Kidney epithelial cell (primary cell): Measurements from ENCODE around the gene SIPA1L3. TPM values are rescaled to one million over a fixed set of nuclear protein-coding genes. Genes with fewer than 3 reads are reported as not detected.

Experiments
- DNase-seq: peaks from one replicate; pipeline ENCODE4 v3.0.0-alpha.2; 2010; ENCODE audit warnings: low read depth
- H3K27me3 ChIP-seq: 2 replicates; pipeline ENCODE4 v1.6.0; 2011; ENCODE audit warnings: low read length; ENCODE audit not compliant: control insufficient read depth, insufficient read depth
- H3K36me3 ChIP-seq: 2 replicates; pipeline ENCODE4 v1.5.1; 2011; ENCODE audit warnings: low read length; ENCODE audit not compliant: control insufficient read depth, insufficient read depth
- H3K4me3 ChIP-seq: 2 replicates; pipeline ENCODE4 v1.5.1; 2011; ENCODE audit warnings: low read depth, mild to moderate bottlenecking, control low read depth, low read length
- total RNA-seq: library from RNA; depleted of rRNA; stranded (reverse); fragments of >200 nt; gene quantifications from 2 replicates; pipeline ENCODE4 v1.2.3, GENCODE V29; 2015
- TF ChIP-seq, protein P1 (sequence below): IDR thresholded peaks from 2 replicates; pipeline ENCODE4 v1.5.1; 2011; ENCODE audit warnings: mild to moderate bottlenecking, moderate library complexity, low read length, control low read depth, inconsistent platforms; ENCODE audit not compliant: insufficient read depth, poor library complexity, severe bottlenecking

Gene SIPA1L3
- total RNA-seq, 1 donor from 2014 or later = 40.4 TPM

DNA sequence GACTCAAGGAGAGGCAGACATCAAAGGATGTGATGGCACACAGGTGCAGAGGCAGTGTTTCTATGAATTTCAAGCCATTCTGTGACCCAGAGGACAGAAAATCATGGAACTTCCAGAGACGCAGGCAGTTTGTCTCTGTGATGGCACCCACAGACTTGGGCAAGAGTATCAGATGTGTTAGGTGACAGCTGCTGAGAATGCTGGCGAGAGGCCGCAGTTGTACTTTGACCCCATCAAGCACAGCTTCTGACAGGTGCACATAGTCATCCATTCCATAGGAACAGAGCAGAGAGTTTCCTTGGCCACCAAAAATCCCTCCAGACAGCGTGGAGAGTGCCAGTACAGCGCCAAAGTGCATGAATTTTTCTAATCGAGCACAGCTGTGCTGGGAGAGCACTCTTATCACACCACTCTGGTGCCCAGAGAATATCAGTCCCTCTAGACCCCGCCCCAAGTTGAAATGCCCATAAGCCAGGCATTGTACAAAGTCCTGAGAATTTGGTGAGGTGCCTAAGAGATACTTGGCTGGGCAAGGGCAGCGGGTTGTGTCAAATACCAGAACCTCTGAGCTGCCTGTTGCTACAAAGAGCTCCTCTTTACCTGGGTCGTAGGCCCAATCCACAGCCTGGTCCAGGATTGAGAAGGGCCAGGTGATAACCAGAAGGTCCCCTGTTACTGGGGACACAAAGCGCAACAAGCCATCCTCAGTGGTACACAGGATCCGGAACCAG lies 13.0 kb upstream of the SIPA1L3 start:
- TF ChIP-seq, protein P1, sequence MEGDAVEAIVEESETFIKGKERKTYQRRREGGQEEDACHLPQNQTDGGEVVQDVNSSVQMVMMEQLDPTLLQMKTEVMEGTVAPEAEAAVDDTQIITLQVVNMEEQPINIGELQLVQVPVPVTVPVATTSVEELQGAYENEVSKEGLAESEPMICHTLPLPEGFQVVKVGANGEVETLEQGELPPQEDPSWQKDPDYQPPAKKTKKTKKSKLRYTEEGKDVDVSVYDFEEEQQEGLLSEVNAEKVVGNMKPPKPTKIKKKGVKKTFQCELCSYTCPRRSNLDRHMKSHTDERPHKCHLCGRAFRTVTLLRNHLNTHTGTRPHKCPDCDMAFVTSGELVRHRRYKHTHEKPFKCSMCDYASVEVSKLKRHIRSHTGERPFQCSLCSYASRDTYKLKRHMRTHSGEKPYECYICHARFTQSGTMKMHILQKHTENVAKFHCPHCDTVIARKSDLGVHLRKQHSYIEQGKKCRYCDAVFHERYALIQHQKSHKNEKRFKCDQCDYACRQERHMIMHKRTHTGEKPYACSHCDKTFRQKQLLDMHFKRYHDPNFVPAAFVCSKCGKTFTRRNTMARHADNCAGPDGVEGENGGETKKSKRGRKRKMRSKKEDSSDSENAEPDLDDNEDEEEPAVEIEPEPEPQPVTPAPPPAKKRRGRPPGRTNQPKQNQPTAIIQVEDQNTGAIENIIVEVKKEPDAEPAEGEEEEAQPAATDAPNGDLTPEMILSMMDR = no peak
- H3K36me3 ChIP-seq = no peaks in the 10 kb centered on the region
- no peak overlapping the region for H3K4me3 ChIP-seq
- H3K27me3 ChIP-seq = peaks cover 5% of the 10 kb centered on the region
- DNase-seq = no peak

DNA sequence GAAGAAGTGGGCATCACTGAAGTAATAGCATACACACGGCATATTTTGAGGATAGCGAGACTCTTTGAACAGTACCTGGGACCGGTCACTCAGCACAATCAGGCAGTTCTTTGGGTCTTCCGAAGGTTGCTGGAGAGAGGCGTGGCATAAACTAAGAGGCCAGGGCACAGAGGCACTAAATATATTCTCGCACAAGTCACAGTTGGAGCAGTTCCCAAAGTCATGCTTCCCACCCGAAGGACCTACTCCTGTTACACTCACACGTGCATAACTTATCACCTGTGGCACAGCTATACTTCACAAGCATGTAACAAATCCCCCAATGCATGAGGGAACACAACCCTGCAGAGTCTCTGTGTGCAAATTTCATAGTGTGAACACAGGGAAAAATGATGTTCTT lies 10.8 kb upstream of the SIPA1L3 start:
- H3K27me3 ChIP-seq = peaks cover 2% of the 10 kb centered on the region
- TF ChIP-seq, protein P1 = no peak
- H3K36me3 ChIP-seq = no peaks in the 10 kb centered on the region
- no peak for DNase-seq
- no peak overlapping the region for H3K4me3 ChIP-seq

DNA sequence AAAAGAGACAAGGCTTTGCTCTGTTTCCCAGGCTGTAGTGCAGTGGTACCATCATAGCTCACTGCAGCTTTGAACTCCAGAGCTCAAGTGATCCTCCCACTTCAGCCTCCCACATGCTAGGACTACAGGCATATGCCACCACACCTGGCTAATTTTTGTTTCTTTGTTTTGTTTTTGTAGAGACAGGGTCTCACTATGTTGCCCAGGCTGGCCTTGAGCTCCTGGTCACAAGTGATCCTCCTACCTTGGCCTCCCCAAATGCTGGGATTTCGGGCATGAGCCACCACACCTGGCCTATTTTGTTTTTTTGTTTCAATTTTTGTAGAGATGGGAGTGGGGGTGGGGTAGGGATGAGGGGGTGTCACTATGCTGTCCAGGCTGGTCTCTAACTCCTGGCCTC lies 7.6 kb upstream of the SIPA1L3 start:
- H3K4me3 ChIP-seq = no peak overlapping the region
- DNase-seq = no peak
- TF ChIP-seq, protein P1 = no peak
- H3K27me3 ChIP-seq = no peaks in the 10 kb centered on the region
- no peaks in the 10 kb centered on the region for H3K36me3 ChIP-seq

DNA sequence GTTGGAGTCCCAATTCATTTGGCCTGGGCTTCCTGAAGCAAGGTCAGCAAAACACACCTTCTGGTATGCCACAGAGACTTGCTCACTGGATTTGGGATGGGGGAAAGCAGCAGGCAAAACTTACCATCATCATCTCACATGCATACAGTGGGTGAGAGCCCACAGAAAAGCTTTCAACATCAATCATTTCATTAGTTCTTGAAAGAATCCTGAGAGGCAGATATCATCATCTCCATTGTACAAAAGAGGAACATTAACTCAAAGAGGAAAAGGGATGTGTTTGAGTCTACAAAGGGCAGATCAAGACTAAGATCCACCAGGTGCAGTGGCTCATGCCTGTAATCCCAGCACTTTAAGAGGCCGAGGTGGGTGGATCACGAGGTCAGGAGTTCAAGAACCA lies 7.0 kb upstream of the SIPA1L3 start:
- Histone ChIP-seq H3K36me3 (no peaks in the 10 kb centered on the region), H3K27me3 (no peaks in the 10 kb centered on the region), H3K4me3 (no peak overlapping the region)
- no peak for DNase-seq
- TF ChIP-seq, protein P1 = no peak

DNA sequence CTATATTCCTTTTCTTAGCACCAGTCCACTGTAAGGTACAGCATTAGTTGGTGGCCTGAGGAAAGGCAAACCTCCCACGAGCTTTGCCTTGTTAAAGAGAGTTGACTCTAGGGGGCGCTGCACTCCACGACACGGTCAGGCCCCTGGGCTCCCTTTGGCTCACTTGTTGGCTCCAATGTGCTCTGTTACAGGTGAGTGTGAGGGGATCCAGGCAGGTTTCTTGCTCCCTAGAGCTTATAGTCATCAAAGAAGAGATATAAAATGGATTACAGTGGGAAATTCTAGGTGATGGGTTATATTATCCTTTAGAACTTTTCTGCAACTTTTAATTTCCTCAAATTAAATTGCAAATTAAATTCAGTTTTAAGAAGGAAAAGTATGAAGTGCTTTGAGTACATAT lies 4.3 kb upstream of the SIPA1L3 start:
- TF ChIP-seq, protein P1 = peak; percentile 88
- DNase-seq = peak; percentile 39
- Histone ChIP-seq H3K36me3 (no peaks in the 10 kb centered on the region), H3K4me3 (no peak overlapping the region), H3K27me3 (no peaks in the 10 kb centered on the region)

DNA sequence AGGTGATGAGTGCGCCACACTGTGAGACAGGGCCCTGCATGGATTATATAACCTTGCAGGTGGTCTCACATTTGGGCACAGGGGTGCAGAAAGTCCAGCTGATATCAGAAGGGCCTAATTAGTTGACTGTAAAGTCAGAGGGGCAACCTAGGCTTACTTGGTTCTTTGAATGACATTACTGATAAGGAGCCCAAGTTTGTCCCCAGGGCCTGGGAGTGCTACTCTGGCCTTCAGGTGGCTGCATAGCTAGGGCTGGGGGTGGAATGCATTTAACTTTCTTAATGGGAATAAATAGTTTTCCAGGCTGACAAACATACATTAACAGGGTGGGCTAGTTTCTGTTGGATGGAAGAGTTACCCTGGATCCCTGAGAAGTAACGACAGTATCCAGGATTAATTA lies 3.9 kb upstream of the SIPA1L3 start:
- no peak for DNase-seq
- no peak overlapping the region for H3K4me3 ChIP-seq
- TF ChIP-seq, protein P1 = no peak
- H3K27me3 ChIP-seq = no peaks in the 10 kb centered on the region
- H3K36me3 ChIP-seq = no peaks in the 10 kb centered on the region
